Suppressor macrophage (primary cell): Measurements from ENCODE around the gene VPS4A.
A peak's percentile ranks its signal among the peaks of the same experiment; 100 is the strongest.
"Not testable (repeated sequence)": the region's sequence is repeated elsewhere in the genome, so short reads cannot be mapped to it uniquely, and the experiment has no call there.

Experiments
- DNase-seq, 4 experiments: peaks; one replicate each; pipeline ENCODE4 v3.0.0-alpha.2; 2020 to 2022

VPS4A gene

GRCh38 chr16:69327585-69328310 is 16.6 kb downstream of the VPS4A start:
- no peak for DNase-seq

- no peak for DNase-seq
These were observed 17.7 kb downstream of the VPS4A start for GRCh38 chr16:69328854-69329316.

- peak in 2 of 4 experiments; percentile 12 to 54 for DNase-seq
These were observed 18.5 kb downstream of the VPS4A start for GRCh38 chr16:69329369-69330285.

GRCh38 chr16:69330286-69331109 is 19.3 kb downstream of the VPS4A start, which contains the start of gene PDF:
TSS of gene PDF (minus strand) at chr16:69330588. CDS start at chr16:69330570, 18 bp downstream.
- DNase-seq = peak; percentile 92 to 97 (median 96)

GRCh38 chr16:69334696-69335095 is 23.5 kb downstream of the VPS4A start:
- no peak for DNase-seq

- no peak for DNase-seq
These were observed 27.6 kb downstream of the VPS4A start for GRCh38 chr16:69338557-69339288.

GRCh38 chr16:69339289-69340094 is 28.3 kb downstream of the VPS4A start, which contains the start of the genes COG8 and NIP7:
TSS of gene COG8 (minus strand) at chr16:69339564. CDS start at chr16:69339552, 12 bp downstream.
TSS of gene NIP7 (plus strand) at chr16:69339772. CDS start at chr16:69339830, 58 bp downstream.
- peak; percentile 97 to 99 (median 98) for DNase-seq

GRCh38 chr16:69340095-69340644 is 29.0 kb downstream of the VPS4A start:
- no peak for DNase-seq

- DNase-seq = no peak
These were observed 33.0 kb downstream of the VPS4A start for GRCh38 chr16:69344171-69344570.

- peak; percentile 23 to 76 (median 46) for DNase-seq
These were observed 34.8 kb downstream of the VPS4A start for GRCh38 chr16:69345923-69346322.

GRCh38 chr16:69346683-69347082 is 35.5 kb downstream of the VPS4A start:
- peak in 2 of 4 experiments; percentile 23 to 29 for DNase-seq

GRCh38 chr16:69348222-69348621 is 37.1 kb downstream of the VPS4A start:
- DNase-seq = no peak

- no peak for DNase-seq
These were observed 38.4 kb downstream of the VPS4A start for GRCh38 chr16:69349536-69349935.

- no peak for DNase-seq
These were observed 39.5 kb downstream of the VPS4A start for GRCh38 chr16:69350536-69351133.

- no peak for DNase-seq
These were observed 40.3 kb downstream of the VPS4A start, which contains the start of gene TMED6 for GRCh38 chr16:69351309-69352027. TSS of gene TMED6 (minus strand) at chr16:69351786. CDS start at chr16:69351753, 33 bp downstream.

GRCh38 chr16:69360070-69360469 is 48.9 kb downstream of the VPS4A start:
- DNase-seq = not testable (repeated sequence)

GRCh38 chr16:69363281-69363717 is 52.1 kb downstream of the VPS4A start:
- DNase-seq = no peak

GRCh38 chr16:69364088-69364487 is 52.9 kb downstream of the VPS4A start:
- no peak for DNase-seq

GRCh38 chr16:69365901-69366300 is 54.8 kb downstream of the VPS4A start:
- DNase-seq = no peak
